H9 (cell line): Measurements from ENCODE around the gene SMARCE1. TPM values are rescaled to one million over a fixed set of nuclear protein-coding genes. Genes with fewer than 3 reads are reported as not detected.

Source experiments
- DNase-seq: peaks from one replicate; pipeline ENCODE4 v3.0.0-alpha.2; 2017
- H2AFZ ChIP-seq: one replicate; pipeline ENCODE4 v1.6.1; 2013; ENCODE audit warnings: mild to moderate bottlenecking, low read length, control low read depth, moderate library complexity
- H2AK5ac ChIP-seq: 2 replicates; pipeline ENCODE4 v1.6.1; 2013; ENCODE audit warnings: low read length, control low read depth, mixed read lengths; ENCODE audit not compliant: insufficient read length
- H2BK120ac ChIP-seq: one replicate; pipeline ENCODE4 v1.6.1; 2013; ENCODE audit warnings: low read depth, mild to moderate bottlenecking, low read length, control low read depth, inconsistent platforms; ENCODE audit not compliant: poor library complexity, severe bottlenecking
- H2BK12ac ChIP-seq: 2 replicates; pipeline ENCODE4 v1.6.1; 2013; ENCODE audit warnings: low read length, control low read depth, mixed read lengths, low read depth; ENCODE audit not compliant: insufficient read length
- H2BK15ac ChIP-seq: 2 replicates; pipeline ENCODE4 v1.6.1; 2013; ENCODE audit warnings: low read depth, low read length, control low read depth
- H2BK20ac ChIP-seq: one replicate; pipeline ENCODE4 v1.6.1; 2013; ENCODE audit warnings: low read depth, mild to moderate bottlenecking, low read length, control low read depth, inconsistent platforms; ENCODE audit not compliant: poor library complexity, severe bottlenecking
- H2BK5ac ChIP-seq: 2 replicates; pipeline ENCODE4 v1.6.1; 2013; ENCODE audit warnings: low read length, control low read depth, mixed read lengths; ENCODE audit not compliant: insufficient read length
- H3K14ac ChIP-seq: 2 replicates; pipeline ENCODE4 v1.6.1; 2013; ENCODE audit warnings: low read length, control low read depth; ENCODE audit not compliant: insufficient read depth
- H3K18ac ChIP-seq: 2 replicates; pipeline ENCODE4 v1.6.1; 2013; ENCODE audit warnings: low read depth, mild to moderate bottlenecking, mixed read lengths, low read length, control low read depth; ENCODE audit not compliant: insufficient read length
- H3K23ac ChIP-seq: 2 replicates; pipeline ENCODE4 v1.6.1; 2013; ENCODE audit warnings: low read length, control low read depth, mixed read lengths, low read depth; ENCODE audit not compliant: insufficient read length
- H3K23me2 ChIP-seq: 2 replicates; pipeline ENCODE4 v1.6.1; 2013; ENCODE audit warnings: low read depth, mild to moderate bottlenecking, mixed read lengths, low read length, control low read depth; ENCODE audit not compliant: insufficient read length, poor library complexity, severe bottlenecking
- H3K27ac ChIP-seq: 2 replicates; pipeline ENCODE4 v1.5.1; 2013; ENCODE audit warnings: low read length, control low read depth, mixed read lengths, low read depth; ENCODE audit not compliant: insufficient read length
- H3K27me3 ChIP-seq: 2 replicates; pipeline ENCODE4 v1.6.1; 2013; ENCODE audit warnings: low read length, control low read depth, inconsistent platforms; ENCODE audit not compliant: insufficient read depth
- H3K4ac ChIP-seq: 2 replicates; pipeline ENCODE4 v1.6.1; 2013; ENCODE audit warnings: low read depth, mild to moderate bottlenecking, control low read depth, inconsistent platforms, low read length, moderate library complexity
- H3K4me1 ChIP-seq: 2 replicates; pipeline ENCODE4 v1.6.1; 2013; ENCODE audit warnings: low read length, control low read depth, inconsistent platforms; ENCODE audit not compliant: insufficient read depth
- H3K4me2 ChIP-seq: 2 replicates; pipeline ENCODE4 v1.6.1; 2013; ENCODE audit warnings: low read length, control low read depth, mixed read lengths; ENCODE audit not compliant: insufficient read length, insufficient read depth
- H3K56ac ChIP-seq: 2 replicates; pipeline ENCODE4 v1.6.1; 2013; ENCODE audit warnings: low read depth, mild to moderate bottlenecking, mixed read lengths, low read length, control low read depth; ENCODE audit not compliant: insufficient read length
- H3K79me1 ChIP-seq: 2 replicates; pipeline ENCODE4 v1.6.1; 2013; ENCODE audit warnings: low read depth, mild to moderate bottlenecking, moderate library complexity, low read length, control low read depth, inconsistent platforms; ENCODE audit not compliant: insufficient read depth, poor library complexity, severe bottlenecking
- H3K79me2 ChIP-seq: 2 replicates; pipeline ENCODE4 v1.6.1; 2013; ENCODE audit warnings: low read length, control low read depth, inconsistent platforms; ENCODE audit not compliant: insufficient read depth
- H3K9ac ChIP-seq: 2 replicates; pipeline ENCODE4 v1.6.1; 2013; ENCODE audit warnings: low read length, control low read depth, mixed read lengths; ENCODE audit not compliant: insufficient read length; ENCODE audit errors: extremely low read depth
- H3K9me3 ChIP-seq: one replicate; pipeline ENCODE4 v1.6.1; 2013; ENCODE audit warnings: low read depth, low read length, inconsistent platforms; ENCODE audit not compliant: control insufficient read depth
- H3T11ph ChIP-seq: one replicate; pipeline ENCODE4 v1.6.1; 2013; ENCODE audit warnings: mild to moderate bottlenecking, low read length, control low read depth, inconsistent platforms
- H4K20me1 ChIP-seq: one replicate; pipeline ENCODE4 v1.6.1; 2013; ENCODE audit not compliant: control insufficient read depth, insufficient read length, insufficient read depth
- H4K5ac ChIP-seq: 2 replicates; pipeline ENCODE4 v1.6.1; 2013; ENCODE audit warnings: low read depth, mild to moderate bottlenecking, mixed read lengths, low read length, control low read depth; ENCODE audit not compliant: insufficient read length
- H4K8ac ChIP-seq: replicated peaks from 2 replicates; pipeline ENCODE4 v1.6.1; 2013; ENCODE audit warnings: low read length, control low read depth, mixed read lengths, low read depth; ENCODE audit not compliant: insufficient read length
- H4K91ac ChIP-seq: 2 replicates; pipeline ENCODE4 v1.6.1; 2013; ENCODE audit warnings: low read depth, mild to moderate bottlenecking, moderate library complexity, mixed read lengths, low read length, control low read depth; ENCODE audit not compliant: insufficient read length
- H3K27ac Mint-ChIP-seq, 3 experiments: 2 replicates in 2 of 3; 3 replicates in 1 of 3; pipeline ENCODE4 v1.8.0; 2020 to 2021; ENCODE audit warnings: mixed read lengths in 3 of 3, mild to moderate bottlenecking in 1 of 3, moderate library complexity in 1 of 3
- H3K27me3 Mint-ChIP-seq: 2 replicates; pipeline ENCODE4 v1.8.0; 2021; ENCODE audit warnings: low read depth, mild to moderate bottlenecking, moderate library complexity, mixed read lengths
- H3K36me3 Mint-ChIP-seq, 3 experiments: 2 replicates in 2 of 3; 3 replicates in 1 of 3; pipeline ENCODE4 v1.8.0; 2020 to 2021; ENCODE audit warnings: low read depth in 3 of 3, mixed read lengths in 3 of 3; ENCODE audit not compliant: insufficient read depth in 1 of 3
- H3K4me1 Mint-ChIP-seq, 2 experiments: 2 replicates each; pipeline ENCODE4 v1.8.0; 2020; ENCODE audit warnings: mixed read lengths in 2 of 2
- H3K4me3 Mint-ChIP-seq, 2 experiments: 2 replicates in 1 of 2; 3 replicates in 1 of 2; pipeline ENCODE4 v1.8.0; 2020 to 2021; ENCODE audit warnings: mild to moderate bottlenecking in 2 of 2, mixed read lengths in 2 of 2, moderate library complexity in 1 of 2
- H3K9me3 Mint-ChIP-seq, 2 experiments: 2 replicates in 1 of 2; 3 replicates in 1 of 2; pipeline ENCODE4 v1.8.0; 2020; ENCODE audit warnings: mild to moderate bottlenecking in 2 of 2, mixed read lengths in 2 of 2, moderate library complexity in 1 of 2
- WGBS: extraction: QIAGEN DNeasy Blood & Tissue Kit; methylation state at CpG from one replicate; pipeline ENCODE4 v1.1.7; 2013; ENCODE audit warnings: missing lambda C conversion rate, low lambda C conversion rate, mixed read lengths; ENCODE audit not compliant: insufficient read length; ENCODE audit errors: extremely low coverage; 5-methylcytosine and 5-hydroxymethylcytosine counted together
- total RNA-seq: library from RNA; stranded (reverse); gene quantifications from 2 replicates; pipeline ENCODE4 v1.2.1, GENCODE V29; 2021
- TF ChIP-seq, protein P1 (sequence below): fragments of 200-600 bp; sonication (generic); conservative IDR thresholded peaks from 3 replicates; pipeline ENCODE4 v1.8.0; 2021; ENCODE audit warnings: antibody characterized with exemption, mild to moderate bottlenecking

SMARCE1 gene
- total RNA-seq, 1 experiment from 2014 or later: 122 TPM

DNA sequence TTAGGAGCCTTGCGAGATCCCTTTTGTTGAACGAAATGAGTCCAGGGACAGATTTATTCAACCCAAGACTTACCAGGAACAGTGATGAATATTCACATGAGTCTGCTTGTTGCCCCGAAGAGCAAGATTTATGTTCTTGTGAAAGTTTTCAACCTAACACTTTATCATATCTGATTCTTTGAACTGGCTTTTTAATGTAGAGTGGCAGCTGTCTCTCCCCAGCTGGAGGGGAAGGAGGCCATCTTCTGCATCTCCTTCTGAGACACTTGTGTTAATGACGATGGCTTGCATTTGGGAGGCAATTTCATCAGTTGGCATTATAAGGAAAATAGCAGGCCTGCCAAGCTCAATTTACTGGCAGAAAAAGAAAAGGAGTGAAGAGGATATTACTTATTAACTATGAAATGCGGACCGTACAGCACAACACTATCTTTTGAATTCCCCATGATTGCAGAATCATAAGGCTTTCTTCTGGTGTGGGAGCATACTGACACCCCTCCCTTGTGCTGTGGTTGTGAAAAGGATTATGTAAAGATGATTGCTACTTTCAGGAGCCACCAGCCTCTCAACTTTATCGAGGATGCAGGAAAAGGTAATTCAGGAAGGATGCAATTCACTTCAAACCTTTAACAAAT lies 35.7 kb downstream of the SMARCE1 start:
- no peak overlapping the region for H3K4me2 ChIP-seq

More for the DNA sequence above, 35.7 kb downstream of the SMARCE1 start:
- H3K27ac ChIP-seq: no peak overlapping the region
- H3K27me3 Mint-ChIP-seq: peaks cover 19% of the 10 kb centered on the region
- H3K4me1 ChIP-seq: peaks cover 5% of the 10 kb centered on the region; the same call in 1 of the 2 replicates
- no peak overlapping the region for H3K9ac ChIP-seq
- no peaks in the 10 kb centered on the region for H3K23me2 ChIP-seq
- WGBS: no CpG with 5 or more reads among the region's 7 CpGs
- no peaks in the 10 kb centered on the region for H3K27me3 ChIP-seq
- no peaks in the 10 kb centered on the region for H3K9me3 Mint-ChIP-seq
- TF ChIP-seq, protein P1, sequence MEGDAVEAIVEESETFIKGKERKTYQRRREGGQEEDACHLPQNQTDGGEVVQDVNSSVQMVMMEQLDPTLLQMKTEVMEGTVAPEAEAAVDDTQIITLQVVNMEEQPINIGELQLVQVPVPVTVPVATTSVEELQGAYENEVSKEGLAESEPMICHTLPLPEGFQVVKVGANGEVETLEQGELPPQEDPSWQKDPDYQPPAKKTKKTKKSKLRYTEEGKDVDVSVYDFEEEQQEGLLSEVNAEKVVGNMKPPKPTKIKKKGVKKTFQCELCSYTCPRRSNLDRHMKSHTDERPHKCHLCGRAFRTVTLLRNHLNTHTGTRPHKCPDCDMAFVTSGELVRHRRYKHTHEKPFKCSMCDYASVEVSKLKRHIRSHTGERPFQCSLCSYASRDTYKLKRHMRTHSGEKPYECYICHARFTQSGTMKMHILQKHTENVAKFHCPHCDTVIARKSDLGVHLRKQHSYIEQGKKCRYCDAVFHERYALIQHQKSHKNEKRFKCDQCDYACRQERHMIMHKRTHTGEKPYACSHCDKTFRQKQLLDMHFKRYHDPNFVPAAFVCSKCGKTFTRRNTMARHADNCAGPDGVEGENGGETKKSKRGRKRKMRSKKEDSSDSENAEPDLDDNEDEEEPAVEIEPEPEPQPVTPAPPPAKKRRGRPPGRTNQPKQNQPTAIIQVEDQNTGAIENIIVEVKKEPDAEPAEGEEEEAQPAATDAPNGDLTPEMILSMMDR: no peak
- no peak overlapping the region for H4K8ac ChIP-seq
- DNase-seq: no peak
- H2AK5ac ChIP-seq: no peak overlapping the region
- H3K56ac ChIP-seq: no peak overlapping the region
- no peaks in the 10 kb centered on the region for H3K79me2 ChIP-seq
- no peak overlapping the region for H3K18ac ChIP-seq
- H3K36me3 Mint-ChIP-seq: no peaks in the 10 kb centered on the region; a peak in 1 of 7 replicates
- no peak overlapping the region for H2AFZ ChIP-seq
- H4K91ac ChIP-seq: no peak overlapping the region
- H2BK120ac ChIP-seq: no peak overlapping the region
- no peak overlapping the region for H2BK12ac ChIP-seq
- no peak overlapping the region for H4K5ac ChIP-seq
- no peaks in the 10 kb centered on the region for H4K20me1 ChIP-seq
- no peaks in the 10 kb centered on the region for H3K79me1 ChIP-seq
- H3T11ph ChIP-seq: no peak overlapping the region
- H3K4me3 Mint-ChIP-seq: no peak overlapping the region
- H3K4ac ChIP-seq: no peak overlapping the region
- no peak overlapping the region for H2BK15ac ChIP-seq
- no peak overlapping the region for H2BK20ac ChIP-seq
- no peak overlapping the region for H3K27ac Mint-ChIP-seq
- H3K23ac ChIP-seq: no peak overlapping the region
- no peak overlapping the region for H2BK5ac ChIP-seq
- H3K4me1 Mint-ChIP-seq: peaks cover 19 to 26% of the 10 kb centered on the region in 2 experiments
- no peak overlapping the region for H3K14ac ChIP-seq
- H3K9me3 ChIP-seq: no peaks in the 10 kb centered on the region
